ENCODE results near the gene CRELD1.

- TF ChIP-seq CTCF (IDR thresholded peaks at IDR 0.05), result no peak
- no peak for TF ChIP-seq POLR2A (IDR thresholded peaks at IDR 0.05)
- no peak for TF ChIP-seq EP300 (IDR thresholded peaks at IDR 0.05)
- no peak for TF ChIP-seq POLR2AphosphoS5 (IDR thresholded peaks at IDR 0.05)
Observed at GRCh38 chr3:9951598-9951961, 17.9 kb downstream of the CRELD1 start.
